ENCODE measurements around the gene GSE1.

The GSE1 gene

DNA sequence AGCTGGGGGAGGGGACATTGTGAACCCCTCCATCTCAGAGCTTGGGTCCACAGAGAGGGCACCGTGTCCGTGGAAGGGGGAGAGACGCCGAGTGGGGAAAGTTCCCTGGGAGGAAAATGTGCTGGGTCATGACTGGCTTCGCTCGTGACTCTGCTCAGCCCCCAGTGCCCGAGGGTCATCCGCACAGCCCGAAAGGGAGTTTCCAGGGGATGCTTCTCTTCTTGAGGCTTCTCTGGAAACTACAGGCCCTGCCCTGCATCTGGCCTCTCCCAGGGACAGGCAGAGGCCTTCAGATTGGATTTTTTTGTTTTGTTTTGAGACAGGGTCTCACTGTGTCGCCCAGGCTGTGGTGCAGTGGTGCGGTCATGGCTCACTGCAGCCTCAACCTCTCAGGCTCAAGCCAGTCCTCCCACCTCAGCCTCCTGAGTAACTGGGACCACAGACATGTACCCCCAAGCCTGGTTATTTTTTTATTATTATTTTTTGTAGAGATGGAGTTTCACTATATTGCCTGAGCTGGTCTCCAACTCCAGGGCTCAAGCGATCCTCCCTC is 9.8 kb upstream of the GSE1 start:
- DNase-seq (ENCODE audit: extremely low spot score, insufficient read length, low read depth) (no peak), FAIRE-seq (peak; percentile 64)

DNA sequence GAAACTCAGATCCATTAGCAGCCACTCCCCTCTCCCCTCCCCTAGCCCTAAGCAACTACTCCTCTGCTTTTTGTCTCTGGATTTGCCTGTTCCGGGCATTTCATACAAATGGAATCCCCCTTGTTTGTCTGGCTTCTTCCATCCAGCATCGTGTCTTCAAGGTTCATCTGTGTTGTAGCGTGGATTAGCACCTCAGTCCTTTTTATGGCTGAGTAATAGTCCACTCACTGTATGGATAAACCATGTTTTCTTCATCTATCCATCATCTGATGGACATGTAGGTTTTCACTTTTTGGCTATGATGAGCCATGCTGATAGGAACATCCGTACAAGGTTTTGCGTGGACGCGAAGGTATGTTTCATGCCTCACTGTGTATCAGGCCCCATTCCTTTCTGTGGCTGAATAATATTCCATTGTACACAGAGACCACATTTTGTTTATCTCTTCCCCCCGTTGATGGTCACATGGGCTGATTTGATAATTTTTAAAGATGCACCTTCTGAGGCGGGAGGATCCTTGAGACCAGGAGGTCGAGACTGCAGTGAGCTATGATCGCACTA is 8.9 kb upstream of the GSE1 start:
- no peak for FAIRE-seq

DNA sequence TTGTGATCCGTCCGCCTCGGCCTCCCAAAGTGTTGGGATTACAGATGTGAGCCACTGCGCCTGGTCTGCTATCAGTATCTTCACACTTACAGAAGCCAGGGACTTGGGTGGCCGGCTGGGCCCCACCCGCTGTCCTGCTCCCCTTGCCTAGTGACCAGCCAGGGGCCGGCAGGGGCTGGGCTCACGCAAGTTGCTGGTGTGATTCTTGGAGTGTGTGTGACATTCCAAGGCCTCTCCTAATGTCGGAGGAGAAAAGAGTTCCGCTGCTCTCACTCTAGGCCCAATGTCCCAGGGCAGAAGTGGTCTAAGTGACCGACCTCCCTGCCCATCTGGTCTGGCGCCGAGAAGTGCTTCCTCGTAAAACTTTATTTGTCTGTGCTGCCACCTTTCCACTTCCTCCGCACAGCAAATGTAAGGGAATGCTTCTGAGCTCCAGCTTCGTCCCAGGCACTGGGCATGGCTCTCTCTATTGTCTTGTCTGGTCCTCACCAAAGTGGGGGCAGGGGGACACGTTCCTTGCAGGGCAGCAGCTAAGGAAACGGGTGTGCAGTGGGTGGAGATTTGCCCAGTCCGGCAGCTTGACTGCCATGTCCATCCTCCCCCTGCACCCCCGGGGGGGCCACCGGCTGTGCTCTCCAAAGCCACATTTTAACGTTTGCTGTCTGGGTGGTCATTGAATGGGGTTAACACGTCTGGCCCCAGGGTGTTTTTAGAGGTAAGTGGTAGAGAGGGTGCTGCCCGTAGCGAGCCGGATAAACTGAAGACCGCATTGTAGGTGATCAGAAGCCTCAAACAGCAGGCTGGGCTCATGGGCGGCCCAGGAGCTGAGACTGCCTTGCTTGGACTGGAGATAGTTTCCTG is 7.8 kb upstream of the GSE1 start:
- no peak for DNase-seq (ENCODE audit: extremely low spot score, insufficient read length, low read depth)
- no peak for FAIRE-seq

More for the DNA sequence above, 8.9 kb upstream of the GSE1 start:
- DNase-seq (ENCODE audit: extremely low spot score, insufficient read length, low read depth): no peak

- DNase-seq (ENCODE audit: extremely low spot score, insufficient read length, low read depth) (no peak), FAIRE-seq (no peak)
Observed at GRCh38 chr16:85605912-85606841, 6.9 kb upstream of the GSE1 start.

- DNase-seq (ENCODE audit: extremely low spot score, insufficient read length, low read depth) (no peak), FAIRE-seq (no peak)
Observed at GRCh38 chr16:85606904-85607303, 6.2 kb upstream of the GSE1 start.

- DNase-seq (ENCODE audit: extremely low spot score, insufficient read length, low read depth) (no peak), FAIRE-seq (peak; percentile 54)
Observed at GRCh38 chr16:85607321-85607765, 5.8 kb upstream of the GSE1 start.

DNA sequence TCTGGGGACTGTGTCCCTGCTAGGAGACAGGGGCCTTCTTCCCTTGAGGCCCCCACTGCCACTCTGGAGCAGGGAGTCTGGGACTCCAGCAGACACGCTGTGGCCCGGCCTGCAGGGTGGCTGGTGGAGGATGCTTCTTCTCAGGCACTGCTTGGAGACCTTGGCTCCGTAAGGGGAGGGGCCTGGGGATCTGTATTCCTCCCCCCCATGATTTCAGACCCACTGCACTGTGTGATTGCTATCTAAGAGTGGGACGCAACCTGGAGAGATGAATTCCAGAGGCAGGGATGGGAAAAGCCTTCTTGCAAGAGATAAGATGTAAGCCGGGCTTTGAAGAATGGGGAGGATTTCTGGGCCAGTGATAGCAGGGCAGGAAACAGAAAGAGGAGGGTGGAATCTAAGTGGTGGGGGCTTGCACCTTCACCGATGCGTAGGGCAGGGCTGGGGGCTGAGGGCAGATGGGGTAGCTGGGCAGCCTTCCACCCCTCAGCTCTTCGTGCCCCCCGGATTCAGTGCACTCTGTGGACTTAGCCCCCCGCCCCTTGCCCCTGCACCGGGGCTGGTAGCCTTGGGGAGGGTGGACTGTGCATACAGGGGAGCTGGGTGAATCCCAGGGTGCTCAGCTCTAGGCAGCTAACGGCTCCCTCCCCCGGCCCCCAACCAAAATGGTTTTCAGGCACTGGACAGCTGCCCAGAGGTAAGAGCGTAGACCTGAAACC is 5.2 kb upstream of the GSE1 start:
- no peak for FAIRE-seq
- no peak for DNase-seq (ENCODE audit: extremely low spot score, insufficient read length, low read depth)

DNA sequence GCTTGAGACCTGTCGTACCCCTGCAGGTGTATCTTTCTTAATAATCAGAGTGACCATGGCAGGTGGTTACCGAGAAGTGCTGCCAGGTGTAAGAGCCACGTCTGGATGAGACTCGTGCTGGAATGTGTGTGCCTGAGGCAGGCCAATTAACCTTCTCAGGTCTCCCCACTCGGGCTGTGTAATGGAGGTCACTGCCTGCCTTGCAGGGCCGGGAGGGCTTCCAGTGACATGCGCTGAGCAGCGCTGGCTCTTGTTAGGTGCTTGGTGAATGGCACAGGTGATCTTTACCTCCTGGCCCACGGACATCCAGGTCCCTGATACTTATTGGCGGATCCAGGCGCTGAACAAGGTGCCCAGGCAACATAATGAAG is 4.6 kb upstream of the GSE1 start:
- no peak for FAIRE-seq
- no peak for DNase-seq (ENCODE audit: extremely low spot score, insufficient read length, low read depth)

DNA sequence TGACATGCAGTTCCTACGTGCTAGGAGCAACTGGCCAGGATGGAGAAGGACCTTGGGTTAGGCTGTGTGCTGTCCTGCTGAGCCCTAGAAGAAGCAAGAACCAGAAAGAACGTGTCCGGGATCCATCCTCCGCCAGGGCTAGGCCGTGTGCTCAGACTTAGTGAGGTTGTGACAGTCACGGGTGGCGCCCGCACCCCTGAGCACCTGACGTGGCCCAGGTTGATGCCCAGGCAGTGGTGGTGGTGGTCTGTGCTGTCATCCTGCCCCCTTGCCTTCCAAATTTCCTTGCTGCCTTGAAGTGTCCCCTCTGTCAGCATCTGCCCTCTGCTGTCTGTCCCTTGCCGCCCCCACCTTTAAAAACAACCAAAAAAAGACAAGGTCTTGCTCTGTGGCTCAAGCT is 4.2 kb upstream of the GSE1 start:
- DNase-seq (ENCODE audit: extremely low spot score, insufficient read length, low read depth): no peak
- FAIRE-seq: no peak

DNA sequence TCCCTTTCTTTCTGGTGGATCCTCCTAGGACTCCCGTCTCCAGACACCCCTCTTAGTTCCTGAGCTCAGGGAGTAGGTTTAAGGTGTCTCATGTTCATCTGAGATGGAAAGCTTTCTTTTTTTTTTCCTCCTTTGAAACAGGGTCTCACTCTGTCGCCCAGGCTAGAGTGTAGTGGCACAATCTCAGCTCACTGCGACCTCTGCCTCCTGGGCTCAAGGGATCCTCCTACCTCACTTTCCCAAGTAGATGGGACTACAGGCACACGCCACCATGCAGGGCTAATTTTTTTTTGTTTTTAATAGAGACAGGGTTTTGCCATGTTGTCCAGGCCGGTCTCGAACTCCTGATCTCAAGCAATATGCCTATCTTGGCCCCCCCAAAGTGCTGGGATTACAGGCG is 3.6 kb upstream of the GSE1 start:
- no peak for FAIRE-seq

GRCh38 chr16:85610059-85610445 is 3.1 kb upstream of the GSE1 start:
- FAIRE-seq: no peak
- no peak for DNase-seq (ENCODE audit: extremely low spot score, insufficient read length, low read depth)

More for the DNA sequence above, 3.6 kb upstream of the GSE1 start:
- DNase-seq (ENCODE audit: extremely low spot score, insufficient read length, low read depth): no peak

DNA sequence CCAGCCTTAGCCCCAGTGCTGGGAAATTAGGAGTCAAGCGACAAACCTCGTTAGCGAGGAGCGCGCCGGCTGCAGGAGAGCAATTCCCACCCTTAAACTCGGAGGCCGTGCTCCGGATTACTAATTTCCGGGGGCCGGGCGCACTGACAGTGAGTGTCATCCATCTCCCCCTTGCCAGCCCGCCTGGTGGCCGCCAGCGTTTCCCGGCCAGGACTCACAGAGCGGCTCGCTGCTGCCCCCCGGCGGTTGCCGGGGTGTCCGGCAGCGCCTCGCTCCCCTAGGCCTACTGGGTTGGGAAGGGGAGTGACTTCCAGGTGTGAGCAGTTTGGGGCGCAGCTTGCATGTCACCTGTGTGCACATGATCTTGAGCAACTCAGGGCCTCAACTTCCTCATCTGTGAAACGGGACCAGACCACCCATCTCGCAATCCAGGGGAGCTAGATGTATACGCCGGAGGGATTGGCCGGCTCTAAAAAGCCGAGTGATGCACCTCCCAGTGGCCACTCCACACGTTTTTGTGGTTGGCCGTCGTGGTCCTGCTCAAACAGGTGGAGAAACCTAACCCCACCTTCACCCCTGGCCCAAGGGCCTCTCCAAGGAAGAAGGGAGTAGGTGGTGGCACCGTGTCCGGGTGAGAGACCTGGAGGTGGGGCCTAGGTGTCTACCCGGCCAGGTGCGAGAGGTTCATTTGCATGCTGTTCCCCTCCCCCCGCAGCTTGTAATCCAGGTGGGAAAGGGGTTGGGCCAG is 2.5 kb upstream of the GSE1 start:
- FAIRE-seq: peak; percentile 90
- DNase-seq (ENCODE audit: extremely low spot score, insufficient read length, low read depth): peak; percentile 77

DNA sequence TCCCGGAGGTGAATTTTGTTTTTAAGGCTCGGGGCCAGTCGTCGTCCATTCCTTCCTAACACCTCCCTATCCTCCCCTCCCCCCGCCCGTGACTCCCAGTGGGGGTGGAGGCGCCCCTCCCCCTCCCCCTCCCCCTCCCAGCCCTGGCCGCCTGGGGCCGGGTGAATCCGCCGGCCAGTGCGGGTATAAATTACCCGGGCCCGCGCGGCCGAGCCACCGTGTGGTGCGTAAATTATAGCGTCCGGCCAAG is 2.0 kb upstream of the GSE1 start:
- no peak for FAIRE-seq
- DNase-seq (ENCODE audit: extremely low spot score, insufficient read length, low read depth): no peak

DNA sequence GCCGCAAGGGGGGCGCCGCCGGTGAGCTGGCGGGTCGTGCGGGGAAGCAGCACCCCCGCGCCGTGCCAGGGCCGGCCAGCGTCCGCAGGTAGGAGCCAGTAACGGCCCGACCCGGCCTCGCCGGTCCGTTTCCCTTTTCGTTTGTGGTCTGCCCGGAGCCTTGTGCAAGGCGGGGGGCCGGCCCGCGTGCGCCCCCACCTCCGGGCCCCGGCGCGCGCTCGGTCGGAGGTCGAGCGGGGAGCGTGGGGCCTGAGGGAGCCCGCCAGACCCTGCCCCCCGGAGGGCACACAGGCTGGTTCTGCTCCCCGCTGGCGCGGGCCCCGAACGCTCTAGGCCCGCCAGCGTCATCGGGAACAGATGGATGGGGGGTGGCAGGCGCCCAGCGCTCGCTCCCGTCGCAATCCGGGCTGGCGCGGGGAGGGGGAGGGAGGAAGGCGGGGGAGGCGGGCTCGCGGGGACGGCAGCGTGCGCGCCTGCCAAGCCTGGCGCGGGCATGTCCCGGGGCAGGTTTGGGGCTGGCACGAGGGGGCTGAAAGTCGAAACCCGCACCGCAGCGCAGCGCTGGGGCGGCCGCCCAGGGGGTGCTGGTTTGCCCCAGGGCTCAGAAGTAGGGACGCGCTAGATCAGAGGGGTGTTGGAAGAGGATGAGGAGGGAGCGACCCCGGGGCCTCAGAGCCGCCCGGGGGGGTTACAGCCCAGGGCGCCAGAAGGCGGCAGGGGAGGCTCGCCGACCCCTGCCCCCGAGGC is 1.5 kb upstream of the GSE1 start:
- FAIRE-seq: no peak
- no peak for DNase-seq (ENCODE audit: extremely low spot score, insufficient read length, low read depth)

- DNase-seq (ENCODE audit: extremely low spot score, insufficient read length, low read depth): no peak
- no peak for FAIRE-seq
Observed at GRCh38 chr16:85612191-85612800, 826 bp upstream of the GSE1 start.

GRCh38 chr16:85613604-85614337 is 649 bp downstream of the GSE1 start:
- DNase-seq (ENCODE audit: extremely low spot score, insufficient read length, low read depth) (no peak), FAIRE-seq (no peak)

- no peak for DNase-seq (ENCODE audit: extremely low spot score, insufficient read length, low read depth)
- FAIRE-seq: no peak
Observed at GRCh38 chr16:85614338-85615013, 1.4 kb downstream of the GSE1 start.
